Glomerular visceral epithelial cell (primary cell): Measurements from ENCODE around the gene SPAG17.

Source experiments
- DNase-seq: peaks from one replicate; pipeline ENCODE4 v3.0.0-alpha.2; 2016; ENCODE audit errors: extremely low spot score

SPAG17 gene

DNA sequence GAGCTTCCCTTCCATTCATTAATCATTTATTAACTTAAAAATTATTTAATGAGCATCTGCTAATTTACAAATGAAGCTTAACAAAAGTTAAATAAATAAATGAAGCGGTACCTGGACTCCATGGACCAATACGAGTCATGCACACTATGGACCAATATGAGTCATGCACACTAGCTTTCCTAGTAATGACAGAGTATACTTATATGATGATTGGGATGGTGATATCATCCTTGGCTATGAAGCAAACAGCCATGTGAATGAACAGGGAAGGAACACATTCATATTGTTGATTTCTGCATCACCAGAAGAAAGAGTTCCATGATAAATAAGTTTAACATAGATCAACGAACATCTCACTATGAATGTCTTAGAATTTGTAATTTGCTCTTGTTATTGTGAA, 109.9 kb downstream of the SPAG17 start:
- DNase-seq: no peak

DNA sequence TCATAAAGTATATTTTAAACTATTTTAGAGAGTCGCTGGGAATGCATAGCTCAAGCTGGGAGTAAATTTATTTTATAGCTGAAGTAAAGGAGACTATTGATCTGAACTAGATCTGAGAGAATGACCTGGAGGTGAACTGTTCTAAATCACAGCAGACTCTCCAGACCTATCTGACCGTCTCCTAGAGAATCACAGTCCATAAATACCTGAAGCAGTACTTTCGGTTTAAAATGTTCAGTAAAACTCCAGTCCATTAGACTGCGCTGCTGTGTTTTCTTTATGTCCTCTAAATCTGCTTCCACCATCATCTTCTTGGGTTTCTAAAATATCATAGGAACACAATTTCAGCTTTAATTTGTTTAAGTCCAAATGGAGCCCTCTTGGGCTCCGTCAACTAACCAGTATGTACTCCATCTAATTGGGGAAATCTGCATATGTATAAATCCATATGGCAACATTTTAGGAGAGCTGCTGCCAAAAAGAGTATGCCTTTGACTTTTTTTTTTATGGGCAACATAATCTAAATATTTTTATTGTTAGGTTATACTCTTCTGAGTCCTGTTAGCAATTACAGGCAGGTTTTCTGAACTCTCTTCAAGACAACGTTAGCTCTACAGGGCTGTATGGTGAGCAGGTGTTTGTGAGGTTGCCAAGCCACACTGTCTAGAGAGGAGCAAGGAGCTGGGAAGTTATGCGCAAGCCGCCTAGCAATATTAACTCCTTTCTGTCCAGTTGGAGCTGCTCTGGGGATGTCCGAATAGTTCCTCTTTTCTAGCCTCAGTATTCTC, 111.2 kb downstream of the SPAG17 start:
- DNase-seq: no peak

DNA sequence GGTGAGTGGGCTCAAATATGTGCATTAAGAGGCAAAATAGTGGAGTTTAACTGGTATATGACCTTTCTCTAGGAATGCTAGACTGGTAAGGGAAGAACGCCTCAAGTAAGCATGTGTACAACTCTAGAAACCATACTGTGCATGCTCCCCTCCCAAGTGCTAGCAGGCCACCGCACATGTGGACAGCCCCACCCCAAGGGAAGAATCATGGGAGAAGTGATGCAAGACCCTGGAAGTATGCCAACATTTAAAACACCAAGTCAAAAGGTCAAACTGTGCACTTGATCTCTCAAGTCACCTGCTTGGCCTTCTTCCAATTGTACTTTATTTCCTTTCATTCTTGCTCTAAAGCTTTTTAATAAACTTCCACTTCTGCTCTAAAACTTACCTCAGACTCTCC, 135.0 kb downstream of the SPAG17 start:
- DNase-seq: no peak

- DNase-seq: no peak
Measured at GRCh38 chr1:118047650-118048224, 137.3 kb downstream of the SPAG17 start.

DNA sequence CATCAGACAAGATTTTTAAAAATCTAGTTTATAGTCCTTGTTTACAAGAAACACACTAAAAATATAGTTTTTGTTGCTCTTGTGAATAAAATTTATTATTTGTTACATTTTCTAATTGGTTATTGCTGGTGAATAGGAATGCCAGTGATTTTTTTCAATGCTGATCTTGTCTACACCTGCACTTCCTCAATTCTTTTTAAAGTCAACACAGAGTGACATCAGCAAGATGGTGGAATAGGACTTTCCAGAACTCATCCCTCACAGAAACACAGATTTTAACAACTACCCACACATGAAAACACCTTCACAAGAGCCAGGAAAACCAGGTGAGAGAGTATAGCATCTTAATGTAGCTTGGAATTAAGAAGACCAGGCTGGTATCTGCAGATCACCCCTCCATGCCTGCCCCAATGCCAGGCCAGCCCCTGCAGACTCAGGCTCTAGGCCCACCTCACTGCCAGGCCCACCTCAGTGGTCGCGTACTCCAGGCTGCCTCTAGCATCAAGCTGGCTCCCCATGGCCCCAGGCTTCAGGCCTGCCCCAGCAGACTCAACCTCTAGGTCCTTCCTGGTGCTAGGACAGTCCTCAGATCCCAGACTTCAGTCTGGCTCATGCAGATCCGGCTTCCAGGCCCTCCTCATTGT, 137.9 kb downstream of the SPAG17 start:
- no peak for DNase-seq

GRCh38 chr1:118043624-118044023, 141.4 kb downstream of the SPAG17 start:
- DNase-seq: no peak

GRCh38 chr1:118042501-118042900, 142.5 kb downstream of the SPAG17 start:
- no peak for DNase-seq

GRCh38 chr1:118039170-118039569, 145.9 kb downstream of the SPAG17 start:
- no peak for DNase-seq

DNA sequence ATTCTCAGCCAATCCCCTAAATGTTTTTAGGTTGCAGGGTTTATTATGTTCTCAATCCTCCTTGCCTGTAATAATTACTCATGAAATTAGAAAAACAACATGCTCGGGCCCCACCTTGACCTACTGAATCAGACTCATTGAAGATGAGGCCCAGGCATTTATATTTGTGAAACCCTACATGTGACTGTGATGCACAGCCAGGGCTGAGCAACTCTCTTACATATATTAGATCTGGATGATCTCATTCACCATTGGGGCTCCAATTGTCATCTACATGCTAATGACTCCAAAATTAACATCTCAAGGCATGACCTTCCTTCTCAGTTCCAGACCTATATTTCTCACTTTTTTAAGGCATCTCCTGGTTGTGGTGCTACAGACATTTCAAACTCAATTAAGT, 152.1 kb downstream of the SPAG17 start:
- no peak for DNase-seq

GRCh38 chr1:118028267-118028666, 156.8 kb downstream of the SPAG17 start:
- DNase-seq: no peak

DNA sequence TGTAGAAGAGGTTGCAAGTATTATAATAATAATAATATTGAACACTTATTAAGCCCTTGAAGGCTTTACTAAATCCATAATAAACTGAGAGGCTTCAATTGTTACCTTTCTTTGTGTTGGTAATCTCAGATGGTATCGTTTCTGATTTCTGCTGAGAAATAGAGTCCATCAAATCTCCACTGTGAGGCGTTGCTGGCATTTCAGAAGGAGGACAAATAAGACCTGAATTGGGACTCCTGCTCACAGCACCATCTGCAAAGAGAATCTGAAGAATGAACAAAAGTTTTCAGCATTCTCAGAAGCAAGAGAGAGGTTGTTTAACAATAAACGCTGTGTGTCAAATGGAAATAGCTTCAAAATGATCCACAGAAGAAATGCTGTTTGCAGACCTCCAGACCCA, 161.8 kb downstream of the SPAG17 start:
- DNase-seq: no peak

DNA sequence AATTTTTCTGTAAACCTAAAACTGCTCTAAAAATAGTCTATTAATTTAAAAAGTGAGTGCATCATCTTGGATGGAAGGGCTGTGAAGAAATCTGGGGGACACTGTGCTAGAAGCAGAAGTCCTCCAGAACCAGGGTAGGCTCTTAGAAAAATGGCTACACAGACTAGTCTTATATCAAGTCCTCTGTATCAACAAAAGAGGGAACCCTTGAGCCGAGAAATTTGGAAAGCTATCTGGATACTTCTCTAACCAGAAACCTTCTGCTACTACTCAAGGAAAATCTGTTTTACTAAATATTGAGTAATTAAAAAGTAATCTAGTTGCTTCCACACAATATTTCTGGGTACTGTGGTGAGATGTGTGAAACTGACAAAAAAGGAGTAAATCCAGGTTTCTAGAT, 163.4 kb downstream of the SPAG17 start:
- DNase-seq: no peak

DNA sequence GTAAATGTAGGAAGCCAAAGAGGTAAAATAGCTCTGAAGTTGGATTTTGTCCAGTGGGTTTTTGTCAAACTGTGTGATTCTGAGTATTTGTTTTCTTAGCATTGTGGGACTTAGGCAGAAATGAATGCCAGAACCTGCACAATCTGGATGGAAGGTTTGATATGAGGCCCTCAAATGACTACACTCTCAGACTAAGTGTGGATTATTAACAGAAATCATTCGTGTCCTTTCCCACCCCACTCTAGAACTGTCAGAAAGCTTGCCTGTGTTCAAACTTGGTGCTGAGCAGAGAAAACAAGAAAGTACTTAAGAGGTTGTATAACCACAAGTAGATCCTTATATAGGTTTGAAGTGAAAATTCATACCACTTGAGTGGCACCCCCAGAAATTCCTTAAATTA, 167.0 kb downstream of the SPAG17 start:
- DNase-seq: no peak

DNA sequence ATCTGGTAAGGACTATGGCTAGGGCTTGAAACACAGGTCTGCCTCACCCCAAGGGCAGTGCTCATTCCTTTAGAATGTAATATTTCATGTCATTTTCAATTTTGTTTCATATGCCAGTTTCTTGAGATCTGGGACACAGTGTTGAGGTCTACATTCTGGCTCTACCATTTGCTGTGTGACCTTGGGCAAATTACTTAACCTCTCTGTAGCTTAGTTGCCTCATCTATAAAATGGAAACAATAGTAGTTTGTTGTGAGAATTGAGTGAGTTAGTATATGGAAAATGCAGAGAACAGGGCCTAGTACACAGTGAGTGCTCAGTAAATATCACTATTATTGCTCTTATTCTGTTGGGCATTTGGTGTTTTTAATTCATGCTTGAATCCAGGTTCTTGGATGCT, 171.1 kb downstream of the SPAG17 start:
- no peak for DNase-seq

- DNase-seq: no peak
Measured at GRCh38 chr1:118013336-118013735, 171.7 kb downstream of the SPAG17 start.

- DNase-seq: no peak
Measured at GRCh38 chr1:118012515-118013124, 172.4 kb downstream of the SPAG17 start.

GRCh38 chr1:118008011-118008410, 177.0 kb downstream of the SPAG17 start:
- no peak for DNase-seq

GRCh38 chr1:118007391-118007790, 177.6 kb downstream of the SPAG17 start:
- no peak for DNase-seq

DNA sequence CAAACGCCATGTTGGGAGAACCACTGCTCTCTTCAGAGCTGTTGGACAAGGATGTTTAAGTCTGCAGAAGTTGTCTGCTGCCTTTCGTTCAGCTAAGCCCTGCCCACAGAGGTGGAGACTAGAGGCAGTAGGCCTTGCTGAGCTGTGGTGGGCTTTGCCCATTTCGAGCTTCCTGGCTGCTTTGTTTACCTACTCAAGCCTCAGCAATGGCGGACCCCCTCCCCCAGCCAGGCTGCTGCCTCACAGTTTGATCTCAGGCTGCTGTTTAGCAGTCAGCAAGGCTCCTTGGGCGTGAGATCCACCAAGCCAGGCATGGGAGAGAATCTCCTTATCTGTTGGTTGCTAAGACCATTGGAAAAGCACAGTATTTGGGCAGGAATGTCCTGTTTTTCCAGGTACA, 180.7 kb downstream of the SPAG17 start:
- no peak for DNase-seq

DNA sequence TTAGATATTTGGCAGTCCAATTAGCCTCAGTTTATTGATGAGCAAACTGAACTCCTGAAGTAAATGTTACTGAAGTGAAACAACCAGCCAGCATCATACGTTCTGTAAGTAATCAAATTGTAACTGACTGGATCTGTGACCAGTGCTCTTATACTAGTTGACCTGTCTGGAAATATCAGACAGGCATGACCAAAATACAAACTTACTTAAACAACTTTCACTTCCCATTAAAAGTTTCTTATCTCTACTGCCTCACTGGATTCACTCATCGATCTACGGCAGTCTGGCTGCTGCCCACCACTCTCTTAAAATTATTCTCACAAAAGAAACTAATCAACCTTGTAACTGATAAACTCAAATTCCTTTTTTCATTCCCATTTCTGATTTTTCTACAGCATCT, 199.1 kb downstream of the SPAG17 start:
- DNase-seq: no peak

- DNase-seq: no peak
Measured at GRCh38 chr1:117985239-117985638, 199.8 kb downstream of the SPAG17 start.

- no peak for DNase-seq
Measured at GRCh38 chr1:117981455-117982192, 203.4 kb downstream of the SPAG17 start.
